NCI-H510A (cell line): ENCODE data around the gene ISLR.

Experiments used
- DNase-seq: peaks from one replicate; lab custom pipeline; 2025; lab: John Stamatoyannopoulos, UW

Gene ISLR

DNA sequence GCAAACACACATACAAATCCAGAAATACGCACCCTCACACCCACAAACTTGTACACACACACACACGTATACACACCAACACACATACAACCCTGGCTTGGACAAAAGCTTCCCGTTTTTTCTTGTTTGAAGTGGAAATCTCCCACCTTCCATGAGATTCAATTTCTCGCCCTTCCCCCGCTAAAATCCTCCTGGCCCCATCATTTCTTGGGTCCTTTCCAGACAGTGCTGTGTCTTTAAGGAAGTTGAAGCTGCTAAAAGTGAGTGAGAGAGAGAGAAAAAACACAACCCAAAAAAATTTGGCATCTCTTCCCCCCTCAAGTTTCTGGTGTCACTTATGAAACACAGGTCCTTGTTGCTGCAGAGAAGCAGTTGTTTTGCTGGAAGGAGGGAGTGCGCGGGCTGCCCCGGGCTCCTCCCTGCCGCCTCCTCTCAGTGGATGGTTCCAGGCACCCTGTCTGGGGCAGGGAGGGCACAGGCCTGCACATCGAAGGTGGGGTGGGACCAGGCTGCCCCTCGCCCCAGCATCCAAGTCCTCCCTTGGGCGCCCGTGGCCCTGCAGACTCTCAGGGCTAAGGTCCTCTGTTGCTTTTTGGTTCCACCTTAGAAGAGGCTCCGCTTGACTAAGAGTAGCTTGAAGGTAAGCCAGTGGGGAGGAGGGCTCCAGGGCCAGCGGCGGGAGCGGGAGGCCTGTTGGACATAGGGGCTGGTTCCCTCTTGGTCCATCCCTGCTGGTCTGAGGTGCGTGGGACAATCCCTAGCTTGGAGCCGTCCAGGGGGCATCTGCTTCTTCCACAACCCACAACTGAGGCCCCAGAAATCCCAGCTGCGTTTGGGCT lies at the start of gene ISLR:
ISLR (plus strand) TSS at position 331 of the 839 bp plus-strand sequence. CDS start 1,149 bp downstream, outside the sequence.
- no peak for DNase-seq

GRCh38 chr15:74124196-74124595 lies 49.3 kb upstream of the ISLR start:
- no peak for DNase-seq

DNA sequence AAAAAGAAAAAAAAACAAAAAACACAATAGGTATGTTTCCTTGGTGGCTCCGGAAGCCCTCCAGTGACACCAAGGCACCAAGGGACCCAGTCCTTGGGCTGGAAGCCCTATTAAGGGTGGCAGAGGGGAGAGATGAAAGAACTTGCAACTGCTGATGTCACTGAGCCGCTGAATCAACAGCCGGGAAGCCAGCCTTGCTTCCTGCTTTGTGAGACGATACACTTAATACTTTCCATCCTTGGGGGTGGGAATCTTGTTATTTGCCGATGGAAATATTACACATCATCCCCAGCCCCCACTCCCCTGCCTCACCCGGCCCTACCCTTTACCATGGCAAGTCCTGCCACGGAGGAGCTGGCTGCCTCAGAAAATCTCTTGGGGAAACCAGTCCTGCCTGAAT lies 48.8 kb upstream of the ISLR start:
- no peak for DNase-seq

GRCh38 chr15:74127255-74127953 lies 46.1 kb upstream of the ISLR start:
- peak; percentile 54 for DNase-seq

GRCh38 chr15:74127954-74128784 lies 45.3 kb upstream of the ISLR start:
- no peak for DNase-seq

GRCh38 chr15:74128785-74129585 lies 44.5 kb upstream of the ISLR start:
- DNase-seq: no peak

DNA sequence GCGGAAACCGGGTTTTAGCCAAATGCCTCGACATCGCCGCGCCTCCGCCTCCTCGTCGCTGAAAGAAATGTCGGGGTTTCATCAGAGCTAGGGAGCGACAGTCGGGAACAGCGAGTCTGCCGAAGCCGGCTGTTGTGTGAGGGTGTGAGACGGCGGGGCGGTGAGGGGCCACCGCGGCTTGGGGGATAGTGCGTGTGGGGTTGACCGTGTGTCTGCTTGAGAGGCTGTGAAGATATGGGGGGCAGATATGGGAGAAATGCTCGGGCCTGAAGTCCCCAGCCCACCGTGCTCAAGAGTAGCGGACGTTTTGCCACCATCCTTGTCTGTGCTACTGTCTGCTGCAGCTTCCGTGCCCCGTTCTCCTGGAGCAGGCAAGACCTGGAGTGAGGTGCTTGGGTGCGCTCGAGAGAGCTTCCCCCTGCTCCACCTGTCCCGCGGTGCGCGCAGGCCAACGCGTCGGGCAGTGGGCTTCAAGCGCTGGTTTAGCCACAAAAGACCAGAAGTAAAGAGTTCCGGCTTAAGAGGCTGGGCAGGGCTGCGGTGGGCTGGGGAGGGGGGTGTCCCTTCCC lies 43.8 kb upstream of the ISLR start:
- no peak for DNase-seq

DNA sequence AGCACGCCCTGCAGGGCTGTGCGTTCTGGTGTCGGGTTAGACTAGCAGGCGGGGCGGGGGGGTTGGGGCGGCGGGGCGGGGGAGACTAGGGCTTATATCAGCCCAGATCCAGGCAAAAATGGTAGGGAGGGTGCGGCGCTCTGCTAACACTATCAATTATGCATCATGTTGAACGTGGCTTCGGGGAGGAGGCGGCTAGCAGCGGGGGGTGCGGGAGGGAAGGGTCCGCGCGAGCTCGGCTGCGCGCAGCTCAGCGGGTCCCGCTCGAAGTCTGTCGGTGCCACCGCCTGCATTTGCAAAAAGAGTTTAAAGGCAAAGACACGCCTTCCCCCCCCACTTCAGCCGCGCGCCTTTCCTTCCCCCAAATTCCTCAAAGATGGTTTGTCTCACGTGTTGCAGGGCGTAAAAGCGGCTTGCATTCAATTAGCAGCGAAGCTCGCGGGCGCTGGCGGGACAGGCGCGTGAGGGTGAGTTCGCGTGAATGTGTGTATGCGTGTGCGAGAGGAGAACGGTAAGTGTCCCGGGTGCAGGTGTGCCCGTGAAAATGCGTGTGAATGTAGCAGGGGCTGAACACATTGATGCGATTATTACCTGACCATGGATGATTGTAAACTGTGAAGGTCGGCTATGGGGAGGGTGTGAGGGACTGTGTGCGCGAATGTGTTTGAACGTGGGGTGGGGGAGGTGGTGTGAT lies 43.2 kb upstream of the ISLR start, which contains the start of gene ISLR2:
ISLR2 (plus strand) TSS at position 432 of the 694 bp plus-strand sequence. CDS start 2,169 bp downstream, outside the sequence.
- DNase-seq: no peak

- no peak for DNase-seq
Observed at GRCh38 chr15:74130849-74131627, 42.5 kb upstream of the ISLR start.

DNA sequence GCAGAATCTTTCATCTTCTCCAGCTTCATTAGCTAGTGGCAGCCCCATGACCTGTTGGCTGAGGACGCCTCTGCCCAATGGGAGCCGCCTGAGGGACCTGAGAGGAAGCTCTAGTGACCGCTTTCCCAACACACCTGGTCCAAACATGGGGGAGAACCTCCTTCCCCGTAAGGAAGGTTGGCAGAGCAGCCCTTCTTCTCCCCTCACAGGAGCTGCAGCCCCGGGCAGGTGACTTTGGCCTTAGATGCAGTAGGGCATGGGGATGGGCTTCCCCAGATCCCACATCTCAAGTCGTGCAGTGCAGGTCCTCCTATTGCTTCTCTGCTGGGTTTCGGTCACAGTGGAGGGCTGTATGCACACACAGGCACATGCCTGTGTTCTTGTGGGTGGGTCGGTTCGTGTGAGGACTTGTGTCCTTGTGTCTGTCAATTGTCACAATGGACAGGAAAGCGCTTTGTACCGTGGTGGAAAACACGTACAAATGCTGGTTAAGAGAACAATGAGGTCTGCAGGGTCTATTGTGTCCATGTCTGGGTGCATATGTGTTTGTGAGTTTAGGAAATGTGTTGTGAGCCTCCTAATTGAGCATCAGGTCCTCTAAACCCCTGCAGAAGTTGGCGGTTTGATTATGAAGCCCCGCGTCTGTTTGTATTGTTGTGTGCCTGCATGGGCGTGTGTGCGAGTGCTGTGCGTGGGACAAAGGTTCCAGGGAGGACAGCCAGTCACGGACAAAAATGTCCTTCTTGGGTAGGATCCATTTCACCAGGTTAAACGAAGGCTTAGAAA lies 41.7 kb upstream of the ISLR start:
- no peak for DNase-seq

DNA sequence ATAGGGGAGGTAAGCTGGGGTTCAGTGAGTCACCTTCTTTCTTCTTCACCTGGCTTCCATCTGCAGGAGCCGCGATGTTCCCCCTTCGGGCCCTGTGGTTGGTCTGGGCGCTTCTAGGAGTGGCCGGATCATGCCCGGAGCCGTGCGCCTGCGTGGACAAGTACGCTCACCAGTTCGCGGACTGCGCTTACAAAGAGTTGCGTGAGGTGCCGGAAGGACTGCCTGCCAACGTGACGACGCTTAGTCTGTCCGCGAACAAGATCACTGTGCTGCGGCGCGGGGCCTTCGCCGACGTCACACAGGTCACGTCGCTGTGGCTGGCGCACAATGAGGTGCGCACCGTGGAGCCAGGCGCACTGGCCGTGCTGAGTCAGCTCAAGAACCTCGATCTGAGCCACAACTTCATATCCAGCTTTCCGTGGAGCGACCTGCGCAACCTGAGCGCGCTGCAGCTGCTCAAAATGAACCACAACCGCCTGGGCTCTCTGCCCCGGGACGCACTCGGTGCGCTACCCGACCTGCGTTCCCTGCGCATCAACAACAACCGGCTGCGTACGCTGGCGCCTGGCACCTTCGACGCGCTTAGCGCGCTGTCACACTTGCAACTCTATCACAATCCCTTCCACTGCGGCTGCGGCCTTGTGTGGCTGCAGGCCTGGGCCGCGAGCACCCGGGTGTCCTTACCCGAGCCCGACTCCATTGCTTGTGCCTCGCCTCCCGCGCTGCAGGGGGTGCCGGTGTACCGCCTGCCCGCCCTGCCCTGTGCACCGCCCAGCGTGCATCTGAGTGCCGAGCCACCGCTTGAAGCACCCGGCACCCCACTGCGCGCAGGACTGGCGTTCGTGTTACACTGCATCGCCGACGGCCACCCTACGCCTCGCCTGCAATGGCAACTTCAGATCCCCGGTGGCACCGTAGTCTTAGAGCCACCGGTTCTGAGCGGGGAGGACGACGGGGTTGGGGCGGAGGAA lies 40.5 kb upstream of the ISLR start:
- DNase-seq: no peak

GRCh38 chr15:74133694-74134386 lies 39.7 kb upstream of the ISLR start:
- no peak for DNase-seq

DNA sequence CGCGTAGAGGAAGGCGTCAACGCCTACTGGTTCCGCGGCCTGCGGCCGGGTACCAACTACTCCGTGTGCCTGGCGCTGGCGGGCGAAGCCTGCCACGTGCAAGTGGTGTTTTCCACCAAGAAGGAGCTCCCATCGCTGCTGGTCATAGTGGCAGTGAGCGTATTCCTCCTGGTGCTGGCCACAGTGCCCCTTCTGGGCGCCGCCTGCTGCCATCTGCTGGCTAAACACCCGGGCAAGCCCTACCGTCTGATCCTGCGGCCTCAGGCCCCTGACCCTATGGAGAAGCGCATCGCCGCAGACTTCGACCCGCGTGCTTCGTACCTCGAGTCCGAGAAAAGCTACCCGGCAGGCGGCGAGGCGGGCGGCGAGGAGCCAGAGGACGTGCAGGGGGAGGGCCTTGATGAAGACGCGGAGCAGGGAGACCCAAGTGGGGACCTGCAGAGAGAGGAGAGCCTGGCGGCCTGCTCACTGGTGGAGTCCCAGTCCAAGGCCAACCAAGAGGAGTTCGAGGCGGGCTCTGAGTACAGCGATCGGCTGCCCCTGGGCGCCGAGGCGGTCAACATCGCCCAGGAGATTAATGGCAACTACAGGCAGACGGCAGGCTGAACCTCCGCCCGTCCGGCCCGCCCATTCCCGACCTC lies 39.0 kb upstream of the ISLR start:
- DNase-seq: no peak

GRCh38 chr15:74135041-74135565 lies 38.4 kb upstream of the ISLR start:
- no peak for DNase-seq

GRCh38 chr15:74136540-74136813 lies 37.0 kb upstream of the ISLR start:
- no peak for DNase-seq

GRCh38 chr15:74136814-74137536 lies 36.5 kb upstream of the ISLR start:
- no peak for DNase-seq
